Stomach smooth muscle (tissue), 2 donors: Measurements from ENCODE around the gene ATF7.
"Not testable (repeated sequence)": the region's sequence is repeated elsewhere in the genome, so short reads cannot be mapped to it uniquely, and the experiment has no call there.

Source experiments
- H3K27ac ChIP-seq: one replicate; pipeline ENCODE4 v1.7.0; 2013; ENCODE audit warnings: mild to moderate bottlenecking, low read length, inconsistent platforms
- H3K27me3 ChIP-seq, 2 donors: one replicate each; pipeline ENCODE4 v1.7.0; 2013; ENCODE audit warnings: low read length in 2 of 2; ENCODE audit not compliant: insufficient read depth in 2 of 2, control insufficient read depth in 1 of 2
- H3K36me3 ChIP-seq, 2 donors: one replicate each; pipeline ENCODE4 v1.7.0; 2013; ENCODE audit warnings: low read length in 2 of 2; ENCODE audit not compliant: control insufficient read depth in 2 of 2, insufficient read depth in 2 of 2
- H3K4me1 ChIP-seq: one replicate; pipeline ENCODE4 v1.7.0; 2013; ENCODE audit warnings: low read length; ENCODE audit not compliant: control insufficient read depth, insufficient read depth
- H3K4me3 ChIP-seq, 2 donors: one replicate each; pipeline ENCODE4 v1.7.0; 2013; ENCODE audit warnings: low read length in 2 of 2
- H3K9ac ChIP-seq, 2 donors: one replicate each; pipeline ENCODE4 v1.7.0; 2013; ENCODE audit warnings: low read length in 2 of 2, mild to moderate bottlenecking in 1 of 2
- H3K9me3 ChIP-seq, 2 donors: one replicate each; pipeline ENCODE4 v1.7.0; 2013; ENCODE audit warnings: low read length in 2 of 2; ENCODE audit not compliant: control insufficient read depth in 2 of 2
- donor health status: healthy.
- donor health status: Pancreatic carcinoma.

Gene ATF7

GRCh38 chr12:53657041-53657440, 30.9 kb upstream of the ATF7 start:
- Histone ChIP-seq H3K27ac (peak overlapping the region; percentile 92), H3K27me3 (no peaks in the 10 kb centered on the region), H3K9me3 (no peaks in the 10 kb centered on the region), H3K4me3 (no peak overlapping the region), H3K36me3 (no peaks in the 10 kb centered on the region), H3K4me1 (peaks cover 29% of the 10 kb centered on the region), H3K9ac (no peak overlapping the region)

- Histone ChIP-seq H3K36me3 (no peaks in the 10 kb centered on the region), H3K4me3 (no peak overlapping the region), H3K27ac (no peak overlapping the region), H3K27me3 (no peaks in the 10 kb centered on the region), H3K9ac (no peak overlapping the region), H3K9me3 (no peaks in the 10 kb centered on the region), H3K4me1 (peaks cover 9% of the 10 kb centered on the region)
Measured at GRCh38 chr12:53653595-53653994, 27.4 kb upstream of the ATF7 start.

GRCh38 chr12:53652366-53652765, 26.2 kb upstream of the ATF7 start:
- no peaks in the 10 kb centered on the region for H3K27me3 ChIP-seq
- H3K9ac ChIP-seq: no peak overlapping the region
- H3K4me1 ChIP-seq: peaks cover under 1% of the 10 kb centered on the region
- H3K27ac ChIP-seq: no peak overlapping the region
- H3K9me3 ChIP-seq: no peaks in the 10 kb centered on the region
- H3K36me3 ChIP-seq: no peaks in the 10 kb centered on the region
- H3K4me3 ChIP-seq: no peak overlapping the region

GRCh38 chr12:53651737-53652136, 25.6 kb upstream of the ATF7 start:
- Histone ChIP-seq H3K27me3 (no peaks in the 10 kb centered on the region), H3K4me1 (no peaks in the 10 kb centered on the region), H3K9me3 (no peaks in the 10 kb centered on the region), H3K27ac (no peak overlapping the region), H3K9ac (no peak overlapping the region), H3K36me3 (no peaks in the 10 kb centered on the region), H3K4me3 (no peak overlapping the region)

GRCh38 chr12:53646300-53646699, 20.1 kb upstream of the ATF7 start:
- H3K9ac ChIP-seq, H3K4me1 ChIP-seq, H3K36me3 ChIP-seq, H3K9me3 ChIP-seq, H3K27ac ChIP-seq, H3K4me3 ChIP-seq, H3K27me3 ChIP-seq: not testable (repeated sequence)

GRCh38 chr12:53645165-53645564, 19.0 kb upstream of the ATF7 start:
- Histone ChIP-seq H3K9me3 (no peaks in the 10 kb centered on the region), H3K36me3 (no peaks in the 10 kb centered on the region), H3K9ac (no peak overlapping the region), H3K4me3 (no peak overlapping the region), H3K27me3 (no peaks in the 10 kb centered on the region), H3K4me1 (no peaks in the 10 kb centered on the region), H3K27ac (no peak overlapping the region)

- Histone ChIP-seq H3K27ac (no peak overlapping the region), H3K4me3 (no peak overlapping the region), H3K4me1 (no peaks in the 10 kb centered on the region), H3K9ac (no peak overlapping the region), H3K36me3 (no peaks in the 10 kb centered on the region), H3K9me3 (no peaks in the 10 kb centered on the region), H3K27me3 (no peaks in the 10 kb centered on the region)
Measured at GRCh38 chr12:53644133-53644532, 18.0 kb upstream of the ATF7 start.

- no peaks in the 10 kb centered on the region for H3K4me1 ChIP-seq
- no peaks in the 10 kb centered on the region for H3K9me3 ChIP-seq
- H3K9ac ChIP-seq: no peak overlapping the region
Measured at GRCh38 chr12:53643232-53643979, 17.2 kb upstream of the ATF7 start.

GRCh38 chr12:53638057-53638456, 11.9 kb upstream of the ATF7 start:
- H3K27ac ChIP-seq: no peak overlapping the region
- no peaks in the 10 kb centered on the region for H3K27me3 ChIP-seq
- no peaks in the 10 kb centered on the region for H3K36me3 ChIP-seq
- H3K4me1 ChIP-seq: no peaks in the 10 kb centered on the region
- no peaks in the 10 kb centered on the region for H3K9me3 ChIP-seq
- H3K4me3 ChIP-seq: no peak overlapping the region
- no peak overlapping the region for H3K9ac ChIP-seq

More at GRCh38 chr12:53643232-53643979, 17.2 kb upstream of the ATF7 start:
- Histone ChIP-seq H3K27ac (no peak overlapping the region), H3K4me3 (no peak overlapping the region), H3K36me3 (no peaks in the 10 kb centered on the region), H3K27me3 (no peaks in the 10 kb centered on the region)

GRCh38 chr12:53636641-53637040, 10.5 kb upstream of the ATF7 start:
- Histone ChIP-seq H3K4me1 (no peaks in the 10 kb centered on the region), H3K9me3 (no peaks in the 10 kb centered on the region), H3K36me3 (no peaks in the 10 kb centered on the region), H3K27me3 (no peaks in the 10 kb centered on the region), H3K27ac (no peak overlapping the region), H3K4me3 (no peak overlapping the region), H3K9ac (no peak overlapping the region)

GRCh38 chr12:53635708-53636107, 9.5 kb upstream of the ATF7 start:
- not testable (repeated sequence) for H3K9ac ChIP-seq, H3K4me3 ChIP-seq, H3K36me3 ChIP-seq, H3K27me3 ChIP-seq, H3K4me1 ChIP-seq, H3K9me3 ChIP-seq, H3K27ac ChIP-seq
